CD4-positive, alpha-beta memory T cell (primary cell): ENCODE results near the gene MED27. TPM values are rescaled to one million over a fixed set of nuclear protein-coding genes. Genes with fewer than 3 reads are reported as not detected.

ENCODE experiments used
- CTCF ChIA-PET: fragments of 350-600 bp; sonication (Branson Sonifier 250); formaldehyde crosslinking; loops from one replicate; lab custom pipeline; 2021; ENCODE audit warnings: inconsistent platforms; ENCODE audit not compliant: partially characterized antibody; lab: Charles Lee
- POLR2A ChIA-PET: fragments of 350-600 bp; sonication (Branson Sonifier 250); formaldehyde crosslinking; loops from one replicate; lab custom pipeline; 2021; ENCODE audit not compliant: partially characterized antibody; lab: Charles Lee
- DNase-seq, 5 donors: peaks; one replicate each; pipeline versions ENCODE4 v3.0.0 to v3.0.0-alpha.2; 2020 to 2022; ENCODE audit warnings: mixed read lengths in 1 of 5
- H3K27ac ChIP-seq: one replicate; pipeline ENCODE4 v1.7.0; 2013; ENCODE audit warnings: low read depth, low read length
- H3K27me3 ChIP-seq: 2 replicates; pipeline ENCODE4 v1.7.0; 2013; ENCODE audit warnings: mild to moderate bottlenecking, low read length, moderate library complexity; ENCODE audit not compliant: insufficient read depth
- H3K36me3 ChIP-seq: 2 replicates; pipeline ENCODE4 v1.7.0; 2013; ENCODE audit warnings: mild to moderate bottlenecking, low read length, moderate library complexity; ENCODE audit not compliant: insufficient read depth
- H3K4me1 ChIP-seq: 2 replicates; pipeline ENCODE4 v1.7.0; 2013; ENCODE audit warnings: mild to moderate bottlenecking, low read length, moderate library complexity; ENCODE audit not compliant: insufficient read depth
- H3K4me3 ChIP-seq, 2 donors: one replicate each; pipeline ENCODE4 v1.7.0; 2013; ENCODE audit warnings: low read length in 2 of 2, mild to moderate bottlenecking in 1 of 2
- H3K9me3 ChIP-seq, 2 donors: one replicate each; pipeline ENCODE4 v1.7.0; 2013; ENCODE audit warnings: low read length in 2 of 2, control low read depth in 1 of 2; ENCODE audit not compliant: control insufficient read depth in 1 of 2
- H3K27ac Mint-ChIP-seq, 7 donors: one replicate each; pipeline ENCODE4 v1.8.0; 2020 to 2021; ENCODE audit warnings: mixed read lengths in 7 of 7, mild to moderate bottlenecking in 6 of 7, inconsistent platforms in 3 of 7, moderate library complexity in 3 of 7
- H3K27me3 Mint-ChIP-seq, 2 donors: one replicate each; pipeline ENCODE4 v1.8.0; 2020 to 2021; ENCODE audit warnings: mixed read lengths in 2 of 2
- H3K36me3 Mint-ChIP-seq, 2 donors: one replicate each; pipeline ENCODE4 v1.8.0; 2020 to 2021; ENCODE audit warnings: mixed read lengths in 2 of 2, inconsistent platforms in 1 of 2, mild to moderate bottlenecking in 1 of 2
- H3K4me1 Mint-ChIP-seq, 4 donors: one replicate each; pipeline ENCODE4 v1.8.0; 2020 to 2021; ENCODE audit warnings: mixed read lengths in 4 of 4, mild to moderate bottlenecking in 1 of 4
- H3K4me3 Mint-ChIP-seq, 8 donors: one replicate each; pipeline ENCODE4 v1.8.0; 2020 to 2021; ENCODE audit warnings: mixed read lengths in 8 of 8, mild to moderate bottlenecking in 7 of 8, moderate library complexity in 6 of 8, inconsistent platforms in 3 of 8
- H3K9me3 Mint-ChIP-seq, 8 donors: one replicate each; pipeline ENCODE4 v1.8.0; 2020 to 2021; ENCODE audit warnings: mixed read lengths in 8 of 8, mild to moderate bottlenecking in 5 of 8, inconsistent platforms in 3 of 8, moderate library complexity in 1 of 8
- intact Hi-C: fragments of 100-400 bp; cut with micrococcal nuclease; formaldehyde crosslinking; loops from one replicate; pipeline ENCODE4 v1.15.1; 2023
- polyA plus RNA-seq, 2 donors: library from polyadenylated mRNA; unstranded; fragments of 300-500 nt; fragmentation: Illumina TruSeq; gene quantifications; one replicate each; pipeline ENCODE4 v1.2.3, GENCODE V29; 2021
- total RNA-seq, 2 experiments: library from RNA; stranded (reverse); gene quantifications; one replicate each; pipeline ENCODE4 v1.2.3, GENCODE V29; 2021

MED27 gene
- total and polyA plus RNA-seq, 4 experiments from 2014 or later, result 15.6 to 57.7 (median 29.3) TPM

DNA sequence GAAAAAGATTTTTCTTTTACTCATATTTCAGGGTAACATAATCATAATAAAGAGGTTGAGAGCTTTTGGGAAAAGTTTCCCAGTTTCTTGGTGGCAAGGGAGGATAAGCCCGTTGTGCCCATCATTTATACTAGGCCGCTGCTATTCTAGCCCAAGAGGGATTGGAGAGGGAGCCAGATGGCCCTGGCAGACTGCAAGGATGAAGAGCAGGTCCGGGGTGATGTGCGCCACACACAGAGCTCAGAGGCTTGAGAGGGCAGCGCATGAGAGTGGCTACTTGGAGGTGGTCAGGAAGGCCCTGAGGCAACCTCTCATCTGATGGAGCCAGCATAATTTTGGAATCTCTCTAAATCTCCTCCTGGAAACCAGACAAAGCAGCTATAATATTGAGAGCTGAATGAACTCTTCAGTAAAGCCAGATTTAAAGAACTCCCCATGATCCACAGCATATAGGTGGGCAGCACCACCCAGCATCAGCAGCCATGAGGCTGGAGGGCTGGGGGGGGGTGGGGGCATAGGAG is 110.1 kb downstream of the MED27 start:
- Histone ChIP-seq H3K27ac (no peak overlapping the region), H3K4me3 (no peak overlapping the region), H3K27me3 (no peaks in the 10 kb centered on the region), H3K9me3 (no peaks in the 10 kb centered on the region), H3K4me1 (no peaks in the 10 kb centered on the region), H3K36me3 (no peaks in the 10 kb centered on the region)
- POLR2A ChIA-PET, result no interaction called here
- Mint-ChIP-seq H3K4me1 (peaks cover 0 to 6% (median 0%) of the 10 kb centered on the region in 4 donors), H3K9me3 (peaks cover 0 to 10% (median 0%) of the 10 kb centered on the region in 8 donors), H3K27ac (no peak overlapping the region), H3K36me3 (peaks cover 18 to 32% of the 10 kb centered on the region in 2 donors), H3K4me3 (no peak overlapping the region), H3K27me3 (no peaks in the 10 kb centered on the region)
- no peak for DNase-seq
- intact Hi-C loops, result no loop called here
- CTCF ChIA-PET, result interaction anchor here (0.6 kb wide), 1 partner anchor 17 kb away, joined by 3 read pairs; no protein-coding TSS in a partner anchor

DNA sequence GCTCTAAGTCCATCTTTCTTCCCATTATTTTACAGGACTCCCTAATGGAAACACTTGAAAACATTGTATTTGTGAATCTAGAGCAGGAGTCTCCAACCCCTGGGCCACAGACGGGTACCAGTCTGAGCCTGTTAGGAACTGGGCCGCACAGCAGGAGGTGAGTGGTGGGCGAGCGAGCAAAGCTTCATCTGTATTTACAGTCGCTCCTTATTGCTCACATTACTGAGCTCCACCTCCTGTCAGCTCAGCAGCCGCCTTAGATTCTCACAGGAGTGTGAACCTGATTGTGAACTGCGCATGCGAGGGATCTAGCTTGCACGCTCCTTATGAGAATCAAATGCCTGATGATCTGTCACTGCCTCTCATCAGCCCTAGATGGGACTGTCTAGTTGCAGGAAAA is 111.0 kb downstream of the MED27 start:
- no peak for DNase-seq
- Mint-ChIP-seq H3K27ac (no peak overlapping the region), H3K4me1 (peaks cover 0 to 8% (median 3%) of the 10 kb centered on the region in 4 donors), H3K36me3 (peaks cover 19 to 32% of the 10 kb centered on the region in 2 donors), H3K27me3 (no peaks in the 10 kb centered on the region), H3K4me3 (no peak overlapping the region), H3K9me3 (peaks cover 0 to 10% (median 2%) of the 10 kb centered on the region in 8 donors)
- POLR2A ChIA-PET, result no interaction called here
- intact Hi-C loops, result no loop called here
- Histone ChIP-seq H3K27me3 (no peaks in the 10 kb centered on the region), H3K27ac (no peak overlapping the region), H3K4me1 (no peaks in the 10 kb centered on the region), H3K4me3 (no peak overlapping the region), H3K9me3 (no peaks in the 10 kb centered on the region), H3K36me3 (no peaks in the 10 kb centered on the region)
- CTCF ChIA-PET, result no interaction called here

DNA sequence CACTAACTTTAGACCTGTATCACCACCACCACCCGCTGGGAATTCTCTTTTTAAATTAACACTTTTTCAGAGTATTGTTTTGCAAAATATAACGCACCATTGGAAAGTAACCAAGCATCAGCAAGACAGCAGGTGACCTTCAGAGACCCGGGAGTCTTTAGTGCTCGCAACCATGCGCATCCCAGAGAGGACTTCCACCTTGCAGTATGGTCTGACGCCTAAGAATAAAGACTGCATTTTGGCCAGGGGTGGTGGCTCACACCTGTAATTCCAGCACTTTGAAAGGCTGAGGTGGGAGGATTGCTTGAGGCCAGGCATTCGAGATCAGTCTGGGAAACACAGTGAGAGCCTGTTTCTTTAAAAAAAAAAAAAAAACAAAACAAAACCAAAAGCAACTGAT is 113.8 kb downstream of the MED27 start:
- Histone ChIP-seq H3K27ac (no peak overlapping the region), H3K9me3 (no peaks in the 10 kb centered on the region), H3K27me3 (no peaks in the 10 kb centered on the region), H3K4me3 (no peak overlapping the region), H3K36me3 (no peaks in the 10 kb centered on the region), H3K4me1 (no peaks in the 10 kb centered on the region)
- intact Hi-C loops, result no loop called here
- Mint-ChIP-seq H3K27me3 (no peaks in the 10 kb centered on the region), H3K4me1 (peaks cover 0 to 8% (median 2%) of the 10 kb centered on the region in 4 donors), H3K36me3 (peaks cover 15 to 17% of the 10 kb centered on the region in 2 donors), H3K4me3 (no peak overlapping the region), H3K9me3 (peaks cover 0 to 4% (median 0%) of the 10 kb centered on the region in 8 donors), H3K27ac (no peak overlapping the region)
- DNase-seq, result no peak
- POLR2A ChIA-PET, result no interaction called here
- CTCF ChIA-PET, result no interaction called here

DNA sequence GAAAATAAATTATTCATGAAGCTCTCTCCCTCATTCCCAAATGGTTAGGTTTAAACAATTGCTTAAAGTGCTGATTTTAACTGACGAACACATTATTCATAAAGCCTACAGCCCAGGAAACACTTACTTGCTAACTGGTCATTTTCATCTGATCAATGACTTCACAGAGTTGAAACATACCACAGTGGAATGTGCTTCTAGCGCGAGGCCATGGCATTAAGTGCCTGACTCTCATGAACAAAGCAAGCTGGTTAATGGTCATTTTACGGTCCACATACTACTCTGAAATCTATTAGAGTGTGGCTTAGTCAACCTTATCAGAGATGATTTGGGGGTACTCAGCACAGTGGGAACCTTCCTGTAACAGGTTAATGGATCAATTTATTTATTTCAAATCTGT is 114.6 kb downstream of the MED27 start:
- no peak overlapping the region for H3K4me3 Mint-ChIP-seq
- H3K9me3 Mint-ChIP-seq, result peaks cover 0 to 4% (median 0%) of the 10 kb centered on the region in 8 donors

DNA sequence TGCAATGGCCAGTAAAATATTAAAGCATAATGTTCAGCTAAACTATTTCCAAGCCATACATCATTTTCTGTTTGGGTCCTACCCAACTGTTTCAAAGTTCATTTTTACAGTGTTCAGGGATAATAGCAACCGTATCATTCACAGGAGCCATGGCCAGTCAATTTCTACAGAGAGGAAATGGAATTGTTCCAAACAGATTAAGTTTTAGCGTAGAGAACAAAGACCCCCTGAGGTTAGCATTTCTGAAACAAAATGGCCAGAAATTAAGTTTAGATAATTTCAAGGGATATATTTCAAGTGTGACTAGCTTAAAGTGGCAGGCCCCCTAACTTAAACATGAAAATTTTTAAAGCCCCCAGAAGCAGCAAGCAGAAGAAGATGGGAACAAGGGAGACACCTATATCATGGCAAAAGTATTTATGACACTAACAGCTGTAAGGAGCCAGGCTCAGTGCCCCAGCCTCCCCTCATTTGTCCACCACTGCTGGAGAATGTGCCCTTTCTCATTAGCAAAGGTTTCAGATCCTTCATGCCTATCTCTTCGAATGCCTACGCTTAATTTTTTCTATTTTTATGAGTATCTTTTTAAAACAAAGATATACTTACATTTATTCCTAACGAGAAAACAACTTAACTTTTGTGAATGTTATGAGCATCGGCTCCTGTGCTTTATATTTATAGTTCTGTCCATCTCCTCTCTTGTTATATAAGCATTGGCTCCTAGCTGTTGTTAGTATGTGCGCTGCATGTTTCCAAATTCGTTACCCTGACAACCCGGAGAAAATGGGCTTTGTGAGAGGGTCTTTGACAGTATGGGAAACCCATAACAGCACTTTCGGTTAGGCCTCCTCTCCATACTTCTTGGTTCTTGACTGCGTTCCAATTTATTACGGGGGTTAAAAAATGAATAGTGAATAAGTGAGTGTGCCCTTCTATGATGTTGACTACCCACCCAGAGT is 116.3 kb downstream of the MED27 start:
- H3K36me3 Mint-ChIP-seq, result peaks cover 16 to 26% of the 10 kb centered on the region in 2 donors
- Histone ChIP-seq H3K36me3 (no peaks in the 10 kb centered on the region), H3K27me3 (no peaks in the 10 kb centered on the region), H3K27ac (no peak overlapping the region), H3K4me1 (no peaks in the 10 kb centered on the region), H3K9me3 (no peaks in the 10 kb centered on the region), H3K4me3 (no peak overlapping the region)
- intact Hi-C loops, result no loop called here
- H3K9me3 Mint-ChIP-seq, result peaks cover 0 to 4% (median 0%) of the 10 kb centered on the region in 8 donors
- H3K4me1 Mint-ChIP-seq, result peaks cover 0 to 8% (median 3%) of the 10 kb centered on the region in 4 donors
- CTCF ChIA-PET, result no interaction called here
- POLR2A ChIA-PET, result no interaction called here
- H3K27ac Mint-ChIP-seq, result peak overlapping the region in 1 of 7 donors; percentile 8
- no peaks in the 10 kb centered on the region for H3K27me3 Mint-ChIP-seq
- no peak for DNase-seq
- H3K4me3 Mint-ChIP-seq, result no peak overlapping the region

More for the DNA sequence above, 114.6 kb downstream of the MED27 start:
- Mint-ChIP-seq H3K27ac (no peak overlapping the region), H3K36me3 (peaks cover 16 to 22% of the 10 kb centered on the region in 2 donors), H3K27me3 (no peaks in the 10 kb centered on the region), H3K4me1 (peaks cover 0 to 8% (median 4%) of the 10 kb centered on the region in 4 donors)
- Histone ChIP-seq H3K9me3 (no peaks in the 10 kb centered on the region), H3K4me1 (no peaks in the 10 kb centered on the region), H3K27ac (no peak overlapping the region), H3K4me3 (no peak overlapping the region), H3K27me3 (no peaks in the 10 kb centered on the region), H3K36me3 (no peaks in the 10 kb centered on the region)
- DNase-seq, result no peak
- intact Hi-C loops, result no loop called here
- ChIA-PET POLR2A (no interaction called here), CTCF (no interaction called here)

DNA sequence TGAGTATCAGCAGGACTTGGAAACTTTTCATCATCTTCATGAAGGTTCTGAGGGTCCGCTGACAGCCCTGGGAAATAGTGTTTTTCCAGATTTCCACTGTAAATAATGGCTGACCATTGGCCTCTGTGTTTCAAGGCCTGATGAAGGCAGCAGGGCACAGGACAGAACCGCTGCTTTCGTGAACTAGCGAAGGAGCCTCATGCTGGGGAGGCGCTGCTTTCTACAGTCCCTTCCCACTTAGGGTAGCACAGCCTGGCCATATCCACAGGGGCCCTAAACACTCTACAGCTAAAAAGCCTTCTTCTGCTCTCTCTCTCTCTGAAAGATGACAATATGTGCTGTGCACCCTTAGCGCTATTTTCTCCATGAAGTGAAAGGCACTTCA is 118.2 kb downstream of the MED27 start:
- H3K36me3 ChIP-seq, result no peaks in the 10 kb centered on the region
- Mint-ChIP-seq H3K27ac (no peak overlapping the region), H3K36me3 (peaks cover 18 to 32% of the 10 kb centered on the region in 2 donors), H3K4me1 (peaks cover 0 to 8% (median 2%) of the 10 kb centered on the region in 4 donors), H3K27me3 (no peaks in the 10 kb centered on the region), H3K4me3 (no peak overlapping the region), H3K9me3 (peaks cover 0 to 3% (median 0%) of the 10 kb centered on the region in 8 donors)
- H3K27me3 ChIP-seq, result no peaks in the 10 kb centered on the region
- ChIA-PET POLR2A (no interaction called here), CTCF (interaction anchor here (0.6 to 0.9 kb wide), 2 partner anchors 10 to 905 kb away, joined by 3 read pairs; no protein-coding TSS in a partner anchor)
- H3K27ac ChIP-seq, result no peak overlapping the region
- intact Hi-C loops, result no loop called here
- no peak overlapping the region for H3K4me3 ChIP-seq
- no peaks in the 10 kb centered on the region for H3K9me3 ChIP-seq
- no peaks in the 10 kb centered on the region for H3K4me1 ChIP-seq
- DNase-seq, result no peak

DNA sequence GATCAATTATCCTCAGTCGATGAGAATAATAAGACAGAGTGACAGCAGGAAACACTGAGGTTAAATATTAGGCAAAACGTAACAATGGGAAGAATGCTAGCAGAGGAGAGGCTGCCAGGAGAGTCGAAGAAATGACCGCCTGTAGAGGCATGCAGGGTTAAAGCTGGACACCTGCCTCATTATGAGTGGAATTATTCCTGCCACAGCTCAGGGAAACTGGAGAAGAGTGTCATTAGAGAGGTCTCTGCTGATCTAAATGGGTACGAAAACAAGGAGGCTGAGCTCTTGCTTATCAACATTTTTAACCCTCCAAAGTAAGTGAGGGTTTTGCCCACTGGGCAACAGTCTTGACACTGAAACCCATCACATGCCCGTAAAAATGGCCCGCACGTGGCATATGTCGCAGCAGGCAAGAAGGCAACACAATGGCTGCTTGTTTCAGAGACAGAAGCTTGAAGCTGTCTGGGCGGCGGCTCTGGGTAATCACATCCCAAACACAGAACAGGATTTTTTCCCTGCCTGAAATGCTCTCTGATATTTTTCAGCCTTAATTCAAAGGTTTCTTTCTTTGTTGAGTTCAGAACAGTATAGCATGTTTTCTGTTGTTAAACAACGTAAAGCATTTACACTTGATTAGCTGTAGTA is 118.7 kb downstream of the MED27 start:
- intact Hi-C loops, result no loop called here
- no peak overlapping the region for H3K4me3 ChIP-seq
- H3K36me3 ChIP-seq, result no peaks in the 10 kb centered on the region
- no peak for DNase-seq
- no peaks in the 10 kb centered on the region for H3K4me1 ChIP-seq
- ChIA-PET CTCF (interaction anchor here (0.6 to 0.9 kb wide), 2 partner anchors 10 to 904 kb away, joined by 3 read pairs; no protein-coding TSS in a partner anchor), POLR2A (no interaction called here)
- no peaks in the 10 kb centered on the region for H3K27me3 ChIP-seq
- H3K27ac Mint-ChIP-seq, result peak overlapping the region in 1 of 7 donors; percentile 65
- H3K4me3 Mint-ChIP-seq, result no peak overlapping the region
- H3K9me3 ChIP-seq, result no peaks in the 10 kb centered on the region
- no peak overlapping the region for H3K27ac ChIP-seq
- H3K9me3 Mint-ChIP-seq, result peaks cover 0 to 3% (median 0%) of the 10 kb centered on the region in 8 donors
- H3K27me3 Mint-ChIP-seq, result no peaks in the 10 kb centered on the region
- peaks cover 0 to 8% (median 2%) of the 10 kb centered on the region in 4 donors for H3K4me1 Mint-ChIP-seq
- H3K36me3 Mint-ChIP-seq, result peaks cover 19 to 35% of the 10 kb centered on the region in 2 donors
